ENCODE measurements around the gene AFP. TPM values are rescaled to one million over a fixed set of nuclear protein-coding genes. Genes with fewer than 3 reads are reported as not detected.

AFP gene
- total and polyA plus RNA-seq, 2 of the 8 experiments (the other 6 are each of a cell fraction or from before 2014, with no cell fraction given): 6.1 to 10.4 TPM

- H2BK120ac ChIP-seq (replicated peaks; ENCODE audit: low read depth, low read length): no peak overlapping the region
- no peak overlapping the region for H3K27ac ChIP-seq (ENCODE audit: low read depth, low read length)
- H3K23ac ChIP-seq (ENCODE audit: insufficient read length): no peak overlapping the region
- H2BK12ac ChIP-seq (ENCODE audit: low read depth, low read length): no peak overlapping the region
- WGBS, 2 experiments (ENCODE audit: extremely low coverage in 1 of 2, insufficient coverage in 1 of 2, insufficient read length in 1 of 2, insufficient replicate concordance in 2 of 2, low coverage in 1 of 2, low lambda C conversion rate in 2 of 2, missing lambda C conversion rate in 1 of 2): 56% methylated on average over 1 of the region's 1 CpG; no CpG with 5 or more reads in 1 of the 2 experiments
- no peaks in the 10 kb centered on the region for H3K79me1 ChIP-seq (ENCODE audit: low read depth, low read length)
- no peak overlapping the region for H3K4ac ChIP-seq (replicated peaks; ENCODE audit: insufficient read length, low read depth, low read length)
- no peak overlapping the region for H2BK15ac ChIP-seq (ENCODE audit: low read length)
- no peak overlapping the region for H2BK20ac ChIP-seq (ENCODE audit: low read length)
- CTCF ChIA-PET (ENCODE audit: partially characterized antibody): interaction anchor here (1.7 kb wide), 1 partner anchor 25 kb away, joined by 5 read pairs; no protein-coding TSS in a partner anchor
- no peak overlapping the region for H3K18ac ChIP-seq (ENCODE audit: extremely low read depth, low read length)
- FAIRE-seq (no peak), DNase-seq (ENCODE audit: low read depth in 1 of 2, low spot score in 2 of 2) (no peak)
- no peak overlapping the region for H2AK5ac ChIP-seq (ENCODE audit: low read depth, low read length)
- no peaks in the 10 kb centered on the region for H3K27me3 ChIP-seq (replicated peaks in 1 of 4; ENCODE audit: control insufficient read depth in 3 of 4, extremely low read depth in 1 of 4, insufficient read depth in 3 of 4, low read length in 3 of 4)
- H3K79me2 ChIP-seq (ENCODE audit: control insufficient read depth in 1 of 2, insufficient read depth in 2 of 2, low read length in 2 of 2): no peaks in the 10 kb centered on the region
- H2AFZ ChIP-seq (ENCODE audit: low read length): no peak overlapping the region
- no peaks in the 10 kb centered on the region for H4K20me1 ChIP-seq (replicated peaks in 1 of 2; ENCODE audit: control insufficient read depth in 1 of 2, insufficient read depth in 2 of 2, low read length in 2 of 2)
- H3K9me3 ChIP-seq (ENCODE audit: insufficient read depth in 2 of 2, low read depth in 1 of 2, low read length in 1 of 2): peaks cover 13 to 15% of the 10 kb centered on the region in 2 experiments
- no peak overlapping the region for H4K8ac ChIP-seq (ENCODE audit: extremely low read depth, insufficient read depth, low read length)
- H3K9ac ChIP-seq (replicated peaks in 1 of 4; ENCODE audit: extremely low read depth in 1 of 4, low read depth in 3 of 4, low read length in 3 of 4): no peak overlapping the region
- no peak overlapping the region for H4K91ac ChIP-seq (replicated peaks; ENCODE audit: insufficient read length, low read length)
- H3K36me3 ChIP-seq (ENCODE audit: control insufficient read depth in 2 of 4, insufficient read depth in 4 of 4, low read length in 3 of 4): peaks cover 0 to 2% (median 0%) of the 10 kb centered on the region in 4 experiments; a peak in 1 of 8 replicates
- H3K4me3 ChIP-seq (ENCODE audit: extremely low read depth in 1 of 4, insufficient read depth in 2 of 4, low read depth in 3 of 4, low read length in 4 of 4): no peak overlapping the region
- no peaks in the 10 kb centered on the region for H3K4me1 ChIP-seq (replicated peaks in 1 of 4; ENCODE audit: control insufficient read depth in 3 of 4, insufficient read depth in 4 of 4, low read length in 3 of 4)
- TF ChIP-seq SRF (IDR thresholded peaks at IDR 0.05; ENCODE audit: low read depth, low read length) (no peak), KDM4A (IDR thresholded peaks at IDR 0.05; ENCODE audit: low read depth, low read length, severe bottlenecking) (no peak), ASH2L (IDR thresholded peaks at IDR 0.05; ENCODE audit: low read length) (no peak), GABPA (IDR thresholded peaks at IDR 0.05; ENCODE audit: borderline replicate concordance, insufficient read depth, low read length) (no peak), YY1 (IDR thresholded peaks at IDR 0.05; ENCODE audit: low read depth, low read length) (no peak), RAD21 (IDR thresholded peaks at IDR 0.05 in 1 of 2, conservative IDR thresholded peaks at IDR 0.05 in 1 of 2; ENCODE audit: low read depth in 2 of 2, low read length in 2 of 2) (no peak), EZH2 (IDR thresholded peaks at IDR 0.05; ENCODE audit: low read depth, low read length, severe bottlenecking) (no peak), CTCF (IDR thresholded peaks at IDR 0.05; ENCODE audit: control extremely low read depth in 1 of 3, insufficient read depth in 1 of 3, low read depth in 1 of 3, low read length in 3 of 3) (no peak), HDAC6 (IDR thresholded peaks at IDR 0.05; ENCODE audit: low read depth, low read length) (no peak), PHF8 (conservative IDR thresholded peaks at IDR 0.05; ENCODE audit: low read depth, low read length) (no peak)
- POLR2A ChIA-PET (ENCODE audit: partially characterized antibody): no interaction called here
- no peak overlapping the region for H3K56ac ChIP-seq (replicated peaks; ENCODE audit: insufficient read length, low read depth, low read length)
- no peak overlapping the region for H2BK5ac ChIP-seq (ENCODE audit: low read depth, low read length)
- no peaks in the 10 kb centered on the region for H3K23me2 ChIP-seq (ENCODE audit: low read depth, low read length)
- no peak overlapping the region for H3K14ac ChIP-seq (ENCODE audit: insufficient read length)
- no peak overlapping the region for H3K4me2 ChIP-seq (ENCODE audit: insufficient read depth in 1 of 2, low read depth in 2 of 2, low read length in 2 of 2)
- H4K5ac ChIP-seq (ENCODE audit: insufficient read length, low read depth, low read length): no peak overlapping the region
Observed at GRCh38 chr4:73470728-73471127, 34.7 kb downstream of the AFP start.
